ENCODE data around the gene PTPRM.

The PTPRM gene

GRCh38 chr18:7812431-7813063, 245.4 kb downstream of the PTPRM start:
- no peak for DNase-seq (ENCODE audit: low read depth in 1 of 2, low spot score in 1 of 2)
- TF ChIP-seq JUND (IDR thresholded peaks at IDR 0.05; ENCODE audit: low read depth) = no peak
- in situ Hi-C loops (cut with HindIII; ENCODE audit: low pct_unique_long_range_greater_than_20kb, low sequenced_read_pairs) = no loop called here

GRCh38 chr18:7813131-7813530, 246.0 kb downstream of the PTPRM start:
- in situ Hi-C loops (cut with HindIII; ENCODE audit: low pct_unique_long_range_greater_than_20kb, low sequenced_read_pairs) = no loop called here
- no peak for DNase-seq (ENCODE audit: low read depth in 1 of 2, low spot score in 1 of 2)
- no peak for TF ChIP-seq JUND (IDR thresholded peaks at IDR 0.05; ENCODE audit: low read depth)

- in situ Hi-C loops (cut with HindIII; ENCODE audit: low pct_unique_long_range_greater_than_20kb, low sequenced_read_pairs) = no loop called here
- DNase-seq (ENCODE audit: low read depth in 1 of 2, low spot score in 1 of 2) = no peak
- no peak for TF ChIP-seq JUND (IDR thresholded peaks at IDR 0.05; ENCODE audit: low read depth)
These were observed 247.7 kb downstream of the PTPRM start for GRCh38 chr18:7814754-7815315.

- in situ Hi-C loops (cut with HindIII; ENCODE audit: low pct_unique_long_range_greater_than_20kb, low sequenced_read_pairs) = no loop called here
- no peak for DNase-seq (ENCODE audit: low read depth in 1 of 2, low spot score in 1 of 2)
- no peak for TF ChIP-seq JUND (IDR thresholded peaks at IDR 0.05; ENCODE audit: low read depth)
These were observed 248.7 kb downstream of the PTPRM start for GRCh38 chr18:7815787-7816186.

- no peak for TF ChIP-seq JUND (IDR thresholded peaks at IDR 0.05; ENCODE audit: low read depth)
- in situ Hi-C loops (cut with HindIII; ENCODE audit: low pct_unique_long_range_greater_than_20kb, low sequenced_read_pairs) = no loop called here
- no peak for DNase-seq (ENCODE audit: low read depth in 1 of 2, low spot score in 1 of 2)
These were observed 250.6 kb downstream of the PTPRM start for GRCh38 chr18:7817575-7818230.

GRCh38 chr18:7821784-7822183, 254.7 kb downstream of the PTPRM start:
- no peak for DNase-seq (ENCODE audit: low read depth in 1 of 2, low spot score in 1 of 2)
- in situ Hi-C loops (cut with HindIII; ENCODE audit: low pct_unique_long_range_greater_than_20kb, low sequenced_read_pairs) = no loop called here
- no peak for TF ChIP-seq JUND (IDR thresholded peaks at IDR 0.05; ENCODE audit: low read depth)

- no peak for TF ChIP-seq JUND (IDR thresholded peaks at IDR 0.05; ENCODE audit: low read depth)
- in situ Hi-C loops (cut with HindIII; ENCODE audit: low pct_unique_long_range_greater_than_20kb, low sequenced_read_pairs) = no loop called here
- DNase-seq (ENCODE audit: low read depth in 1 of 2, low spot score in 1 of 2) = no peak
These were observed 255.6 kb downstream of the PTPRM start for GRCh38 chr18:7822435-7823331.

- in situ Hi-C loops (cut with HindIII; ENCODE audit: low pct_unique_long_range_greater_than_20kb, low sequenced_read_pairs) = no loop called here
- TF ChIP-seq JUND (IDR thresholded peaks at IDR 0.05; ENCODE audit: low read depth) = no peak
- no peak for DNase-seq (ENCODE audit: low read depth in 1 of 2, low spot score in 1 of 2)
These were observed 257.9 kb downstream of the PTPRM start for GRCh38 chr18:7824970-7825369.

- no peak for TF ChIP-seq JUND (IDR thresholded peaks at IDR 0.05; ENCODE audit: low read depth)
- DNase-seq (ENCODE audit: low read depth in 1 of 2, low spot score in 1 of 2) = peak in 1 of 2 experiments; percentile 25
- in situ Hi-C loops (cut with HindIII; ENCODE audit: low pct_unique_long_range_greater_than_20kb, low sequenced_read_pairs) = no loop called here
These were observed 263.4 kb downstream of the PTPRM start for GRCh38 chr18:7830468-7830867.

GRCh38 chr18:7839548-7839947, 272.4 kb downstream of the PTPRM start:
- TF ChIP-seq JUND (IDR thresholded peaks at IDR 0.05; ENCODE audit: low read depth) = no peak
- in situ Hi-C loops (cut with HindIII; ENCODE audit: low pct_unique_long_range_greater_than_20kb, low sequenced_read_pairs) = no loop called here

GRCh38 chr18:7840411-7840810, 273.3 kb downstream of the PTPRM start:
- DNase-seq (ENCODE audit: low read depth in 1 of 2, low spot score in 1 of 2) = no peak
- TF ChIP-seq JUND (IDR thresholded peaks at IDR 0.05; ENCODE audit: low read depth) = no peak
- in situ Hi-C loops (cut with HindIII; ENCODE audit: low pct_unique_long_range_greater_than_20kb, low sequenced_read_pairs) = no loop called here

More at GRCh38 chr18:7839548-7839947, 272.4 kb downstream of the PTPRM start:
- DNase-seq (ENCODE audit: low read depth in 1 of 2, low spot score in 1 of 2) = no peak

GRCh38 chr18:7844017-7844416, 276.9 kb downstream of the PTPRM start:
- no peak for TF ChIP-seq JUND (IDR thresholded peaks at IDR 0.05; ENCODE audit: low read depth)
- no peak for DNase-seq (ENCODE audit: low read depth in 1 of 2, low spot score in 1 of 2)
- in situ Hi-C loops (cut with HindIII; ENCODE audit: low pct_unique_long_range_greater_than_20kb, low sequenced_read_pairs) = no loop called here
